ENCODE results near the gene NELFB. TPM values are rescaled to one million over a fixed set of nuclear protein-coding genes. Genes with fewer than 3 reads are reported as not detected.

NELFB gene
- total and polyA plus RNA-seq, 2 of the 4 experiments (the other 2 are of a cell fraction): 36.9 to 66.0 TPM

DNA sequence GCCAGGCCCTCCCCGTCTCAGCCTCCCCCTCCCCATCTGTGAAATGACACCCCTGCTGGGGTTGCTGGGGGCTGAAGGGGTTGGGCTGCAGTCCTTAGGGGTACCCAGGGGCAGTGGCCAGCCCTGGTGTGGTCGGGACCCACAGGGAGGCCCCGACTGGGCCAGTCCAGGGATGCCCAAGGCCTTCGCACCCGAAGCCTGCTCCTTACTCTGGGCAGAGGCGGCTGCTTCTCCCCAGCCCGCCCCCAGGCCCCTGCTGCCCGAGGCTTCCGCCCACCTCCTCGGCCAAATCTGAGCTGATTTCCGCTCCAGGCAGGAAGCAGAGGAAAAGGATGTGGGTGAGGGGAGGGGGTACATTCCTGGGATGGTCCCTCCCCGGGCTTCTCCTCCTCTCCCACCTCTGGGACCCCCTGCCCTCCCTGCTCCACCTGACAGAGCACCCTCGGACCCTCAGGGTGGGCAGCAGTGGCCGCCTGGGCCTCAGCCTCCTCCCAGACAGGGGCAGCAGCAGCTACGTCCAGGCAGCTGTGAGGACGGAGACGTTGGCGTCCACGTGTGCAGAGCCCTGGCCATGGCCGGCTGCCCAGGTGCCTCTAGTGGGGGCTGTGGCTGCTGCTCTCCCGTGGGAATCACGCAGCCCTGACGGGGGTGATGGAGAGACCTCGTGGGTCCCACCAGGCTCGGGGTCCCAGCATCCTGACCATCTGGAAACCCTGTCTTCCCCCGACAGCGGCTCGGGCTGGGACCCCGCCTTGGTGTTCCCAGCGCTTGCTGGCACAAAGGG, 51.1 kb downstream of the NELFB start:
- Histone ChIP-seq H4K91ac (ENCODE audit: insufficient read depth, low read depth, low read length) (no peak overlapping the region), H3K23ac (ENCODE audit: low read depth, low read length) (no peak overlapping the region), H2BK5ac (ENCODE audit: low read depth, low read length, poor library complexity, severe bottlenecking) (no peak overlapping the region), H2BK20ac (ENCODE audit: low read depth, low read length) (no peak overlapping the region), H3K36me3 (ENCODE audit: control insufficient read depth, insufficient read depth, low read length) (no peaks in the 10 kb centered on the region), H2AK5ac (ENCODE audit: low read depth, low read length) (no peak overlapping the region), H2BK15ac (ENCODE audit: low read depth, low read length) (no peak overlapping the region), H3K4ac (ENCODE audit: low read depth, low read length) (no peak overlapping the region), H3K9ac (ENCODE audit: low read depth, low read length) (no peak overlapping the region), H4K8ac (ENCODE audit: low read depth in 2 of 2, low read length in 2 of 2) (no peak overlapping the region), H4K5ac (ENCODE audit: low read depth, low read length) (no peak overlapping the region), H3K4me3 (ENCODE audit: insufficient read depth, low read depth, low read length) (no peak overlapping the region), H2AFZ (replicated peaks; ENCODE audit: low read length, poor library complexity) (peak overlapping the region; percentile 58), H2AK9ac (replicated peaks; ENCODE audit: low read depth, low read length, poor library complexity) (no peak overlapping the region), H3K14ac (replicated peaks; ENCODE audit: low read depth, low read length) (no peak overlapping the region), H4K20me1 (ENCODE audit: insufficient read depth, low read length) (peaks cover 4% of the 10 kb centered on the region; the same call in 1 of the 2 replicates), H3K27me3 (ENCODE audit: control insufficient read depth, insufficient read depth, low read length) (peaks cover 6% of the 10 kb centered on the region; the same call in 1 of the 2 replicates), H3K4me2 (ENCODE audit: low read depth, low read length) (no peak overlapping the region), H3K18ac (ENCODE audit: low read depth, low read length) (no peak overlapping the region), H3K56ac (ENCODE audit: extremely low read depth, insufficient read depth, low read length) (no peak overlapping the region), H3K9me3 (ENCODE audit: control insufficient read depth, insufficient read depth, low read length) (no peaks in the 10 kb centered on the region), H3K27ac (ENCODE audit: insufficient read depth, low read length) (no peak overlapping the region), H2BK120ac (ENCODE audit: low read depth, low read length) (no peak overlapping the region), H3K4me1 (ENCODE audit: control insufficient read depth, insufficient read depth, low read length) (peaks cover 3% of the 10 kb centered on the region), H3K79me1 (ENCODE audit: low read depth in 1 of 2, low read length in 2 of 2) (no peaks in the 10 kb centered on the region), H3K9me1 (ENCODE audit: insufficient read depth, low read length) (no peaks in the 10 kb centered on the region)
- WGBS, 2 experiments (ENCODE audit: extremely low coverage in 2 of 2, insufficient read length in 1 of 2): 75% methylated on average over 15 of the region's 30 CpGs; no CpG with 5 or more reads in 1 of the 2 experiments
- TF ChIP-seq RFX5 (IDR thresholded peaks at IDR 0.05; ENCODE audit: low read depth, low read length) (no peak), USF2 (IDR thresholded peaks at IDR 0.05; ENCODE audit: low read depth, low read length) (no peak), FOS (IDR thresholded peaks at IDR 0.05; ENCODE audit: low read depth, low read length) (no peak), MXI1 (IDR thresholded peaks at IDR 0.05; ENCODE audit: borderline replicate concordance, low read depth, low read length) (no peak), CHD1 (IDR thresholded peaks at IDR 0.05; ENCODE audit: low read depth, low read length) (no peak), RCOR1 (IDR thresholded peaks at IDR 0.05; ENCODE audit: insufficient replicate concordance, low read length) (no peak), BHLHE40 (IDR thresholded peaks at IDR 0.05; ENCODE audit: low read depth, low read length) (no peak), SMC3 (IDR thresholded peaks at IDR 0.05; ENCODE audit: low read depth, low read length) (no peak), MAZ (IDR thresholded peaks at IDR 0.05; ENCODE audit: borderline replicate concordance, low read depth, low read length) (no peak), NFE2L2 (IDR thresholded peaks at IDR 0.05; ENCODE audit: low read depth, low read length) (no peak), RAD21 (IDR thresholded peaks at IDR 0.05; ENCODE audit: low read length) (no peak), CEBPB (IDR thresholded peaks at IDR 0.05; ENCODE audit: low read depth, low read length) (no peak), MAFK (IDR thresholded peaks at IDR 0.05; ENCODE audit: low read depth, low read length) (no peak), POLR2A (IDR thresholded peaks at IDR 0.05; ENCODE audit: low read depth, low read length) (no peak)
- TF ChIP-seq, protein P1, sequence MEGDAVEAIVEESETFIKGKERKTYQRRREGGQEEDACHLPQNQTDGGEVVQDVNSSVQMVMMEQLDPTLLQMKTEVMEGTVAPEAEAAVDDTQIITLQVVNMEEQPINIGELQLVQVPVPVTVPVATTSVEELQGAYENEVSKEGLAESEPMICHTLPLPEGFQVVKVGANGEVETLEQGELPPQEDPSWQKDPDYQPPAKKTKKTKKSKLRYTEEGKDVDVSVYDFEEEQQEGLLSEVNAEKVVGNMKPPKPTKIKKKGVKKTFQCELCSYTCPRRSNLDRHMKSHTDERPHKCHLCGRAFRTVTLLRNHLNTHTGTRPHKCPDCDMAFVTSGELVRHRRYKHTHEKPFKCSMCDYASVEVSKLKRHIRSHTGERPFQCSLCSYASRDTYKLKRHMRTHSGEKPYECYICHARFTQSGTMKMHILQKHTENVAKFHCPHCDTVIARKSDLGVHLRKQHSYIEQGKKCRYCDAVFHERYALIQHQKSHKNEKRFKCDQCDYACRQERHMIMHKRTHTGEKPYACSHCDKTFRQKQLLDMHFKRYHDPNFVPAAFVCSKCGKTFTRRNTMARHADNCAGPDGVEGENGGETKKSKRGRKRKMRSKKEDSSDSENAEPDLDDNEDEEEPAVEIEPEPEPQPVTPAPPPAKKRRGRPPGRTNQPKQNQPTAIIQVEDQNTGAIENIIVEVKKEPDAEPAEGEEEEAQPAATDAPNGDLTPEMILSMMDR (conservative IDR thresholded peaks at IDR 0.05; ENCODE audit: low read depth, low read length): no peak
- TF ChIP-seq, protein P2, sequence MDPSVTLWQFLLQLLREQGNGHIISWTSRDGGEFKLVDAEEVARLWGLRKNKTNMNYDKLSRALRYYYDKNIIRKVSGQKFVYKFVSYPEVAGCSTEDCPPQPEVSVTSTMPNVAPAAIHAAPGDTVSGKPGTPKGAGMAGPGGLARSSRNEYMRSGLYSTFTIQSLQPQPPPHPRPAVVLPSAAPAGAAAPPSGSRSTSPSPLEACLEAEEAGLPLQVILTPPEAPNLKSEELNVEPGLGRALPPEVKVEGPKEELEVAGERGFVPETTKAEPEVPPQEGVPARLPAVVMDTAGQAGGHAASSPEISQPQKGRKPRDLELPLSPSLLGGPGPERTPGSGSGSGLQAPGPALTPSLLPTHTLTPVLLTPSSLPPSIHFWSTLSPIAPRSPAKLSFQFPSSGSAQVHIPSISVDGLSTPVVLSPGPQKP (IDR thresholded peaks at IDR 0.05; ENCODE audit: borderline replicate concordance, low read depth, low read length): no peak
- BruUV-seq (replicated peaks): no TSS peak
- DNase-seq (no peak), ATAC-seq (ENCODE audit: low read depth) (no peak)
- intact Hi-C loops (cut with micrococcal nuclease) (no loop called here), dilution Hi-C loops (cut with HindIII; ENCODE audit: low sequenced_read_pairs, unreplicated experiment) (no loop called here), in situ Hi-C loops (cut with MboI; ENCODE audit: low sequenced_read_pairs) (no loop called here)
- POLR2A ChIA-PET (ENCODE audit: unreplicated experiment): no interaction called here
- CTCF ChIA-PET: no interaction called here

Data from IMR-90 (cell line).